Heart left ventricle (tissue), 13 donors: ENCODE measurements around the gene LDLRAD1.

Source experiments
- CTCF ChIP-seq, 12 donors: fragments of 200-600 bp; sonication (generic) in 4 of 12; IDR thresholded peaks; one replicate each; pipeline versions ENCODE4 v1.5.0 to v1.8.0; 2018 to 2022; ENCODE audit warnings: antibody characterized with exemption in 12 of 12, mild to moderate bottlenecking in 5 of 12
- POLR2A ChIP-seq, 2 donors: fragments of 450-650 bp; IDR thresholded peaks; one replicate each; pipeline ENCODE4 v1.6.1; 2017; ENCODE audit warnings: antibody characterized with exemption in 2 of 2, mild to moderate bottlenecking in 2 of 2, moderate library complexity in 2 of 2
- donor health status: ischemic (EF 13 %, LVEDD 7.1; RV severe dilation, severe dysfunction).
- donor health status: DM: no; HTN: yes; CAD: no.
- donor health status: DM: no; HTN: no; CAD: no.
- donor health status: ischemic (EF 25% LVEDD 6.9; RV normal size, moderate dysfunction).
- donor health status: ischemic (EF 25% LVEDD 5.7; RV mildly dilated, moderate dysfunction).
- donor health status: ischemic (EF 35%, LVEDD 5.7; RV mildly dilated, moderate dysfunction).
- donor health status: nonischemic (EF 11% LVEDD 7.7; RV severe dilation, severe dysfunction).
- donor health status: DM: yes; HTN: yes; CAD: no.
- donor health status: PGD.
- donor health status: ischemic (EF 29% LVEDD 5.4; RV normal size, mild dysfunction).
- donor health status: nonischemic (EF 23%, LVEDD 6.1; RV moderate dilation, normal function).

- TF ChIP-seq CTCF (IDR thresholded peaks at IDR 0.05) (no peak), POLR2A (IDR thresholded peaks at IDR 0.05) (no peak)
These were observed 53.9 kb downstream of the LDLRAD1 start for GRCh38 chr1:53964109-53964508.
